Stimulated activated CD4-positive, alpha-beta T cell treated with anti-CD3 and anti-CD28 coated beads, Interleukin-1b, Interleukin-23, amount 100 ng/mL, for 4 hours (primary cell): ENCODE results near the gene RARB.

ENCODE experiments used
- DNase-seq, 2 donors: peaks; one replicate each; pipeline ENCODE4 v3.0.0-alpha.2; 2020; ENCODE audit warnings: low read depth in 2 of 2

RARB gene

GRCh38 chr3:25421747-25422146, 6.3 kb upstream of the RARB start:
- DNase-seq, result no peak

GRCh38 chr3:25423780-25424588, 4.1 kb upstream of the RARB start:
- DNase-seq, result no peak

DNA sequence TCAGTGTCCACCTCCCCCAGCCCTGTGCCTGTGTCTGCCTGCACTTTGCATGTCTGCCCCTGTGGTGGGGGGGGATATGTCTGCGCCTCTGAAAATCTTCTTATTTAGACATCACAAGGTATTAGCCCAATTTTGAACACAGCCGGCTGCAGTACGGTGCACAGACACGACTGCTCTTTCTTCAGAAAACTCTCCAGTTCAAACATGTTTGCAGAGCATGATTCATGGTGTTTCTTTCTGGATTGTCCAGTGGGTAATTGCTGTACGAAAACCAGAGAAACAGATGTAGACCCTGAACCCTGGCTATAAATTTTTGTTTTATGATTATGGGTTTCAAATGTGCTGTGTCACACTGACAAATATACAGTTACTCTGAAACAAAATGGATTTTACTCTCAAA, 3.4 kb upstream of the RARB start:
- DNase-seq, result no peak

DNA sequence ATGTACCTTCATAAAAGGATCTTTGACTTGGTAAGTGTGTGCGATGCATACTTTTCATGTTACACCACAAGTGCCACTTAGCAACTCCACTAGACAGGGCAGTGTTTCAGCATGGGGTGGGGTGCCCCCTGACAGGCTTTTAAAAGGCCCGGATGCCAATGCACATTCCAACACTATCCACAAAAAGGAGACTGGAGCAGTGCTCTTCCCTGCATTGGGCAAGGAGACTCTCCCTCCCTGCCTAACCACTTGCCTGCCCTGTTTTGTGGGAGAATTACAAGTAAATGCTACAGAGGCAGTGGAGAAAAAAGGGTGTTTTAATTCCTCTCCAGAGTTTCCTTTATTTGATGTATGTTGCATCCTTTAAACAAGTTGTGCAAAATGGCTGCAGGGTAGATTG, 1.7 kb upstream of the RARB start:
- DNase-seq, result no peak

- no peak for DNase-seq
Observed at GRCh38 chr3:25427155-25427554, 908 bp upstream of the RARB start.

DNA sequence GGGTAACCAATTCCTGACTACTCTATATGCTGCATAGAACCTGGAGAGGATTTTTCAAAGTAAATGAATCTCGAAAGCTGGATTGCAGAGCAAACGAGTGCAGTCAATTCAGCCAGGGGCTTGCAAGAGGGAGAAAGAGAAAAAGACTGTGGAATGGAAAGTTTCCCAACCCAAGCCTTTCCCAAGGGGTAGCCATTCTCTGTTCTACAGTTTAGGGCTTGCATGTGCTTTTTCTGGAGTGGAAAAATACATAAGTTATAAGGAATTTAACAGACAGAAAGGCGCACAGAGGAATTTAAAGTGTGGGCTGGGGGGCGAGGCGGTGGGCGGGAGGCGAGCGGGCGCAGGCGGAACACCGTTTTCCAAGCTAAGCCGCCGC, 511 bp upstream of the RARB start:
- DNase-seq, result no peak

DNA sequence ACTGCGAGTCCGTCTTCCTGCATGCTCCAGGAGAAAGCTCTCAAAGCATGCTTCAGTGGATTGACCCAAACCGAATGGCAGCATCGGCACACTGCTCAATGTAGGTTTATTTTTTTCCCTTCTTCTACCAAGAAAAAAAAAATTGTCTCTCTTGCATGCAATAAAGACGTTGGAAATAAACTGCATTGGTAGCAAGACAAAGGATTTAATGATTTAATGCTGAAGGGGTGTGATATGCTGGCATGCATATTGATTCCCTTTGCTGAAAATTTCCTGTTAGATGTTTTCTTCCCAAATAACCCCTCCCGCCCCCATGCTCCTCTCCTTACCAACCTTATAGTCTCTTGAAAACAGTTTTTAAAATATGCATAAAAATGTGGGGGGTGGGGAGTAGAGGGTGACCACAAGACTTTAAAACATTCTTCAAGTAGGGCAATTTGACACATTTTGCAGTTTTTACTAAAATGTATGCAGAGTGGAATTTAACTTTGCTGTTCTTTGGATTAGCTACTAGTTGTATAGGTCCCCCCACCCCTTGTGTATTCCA, 799 bp downstream of the RARB start:
- DNase-seq, result no peak

DNA sequence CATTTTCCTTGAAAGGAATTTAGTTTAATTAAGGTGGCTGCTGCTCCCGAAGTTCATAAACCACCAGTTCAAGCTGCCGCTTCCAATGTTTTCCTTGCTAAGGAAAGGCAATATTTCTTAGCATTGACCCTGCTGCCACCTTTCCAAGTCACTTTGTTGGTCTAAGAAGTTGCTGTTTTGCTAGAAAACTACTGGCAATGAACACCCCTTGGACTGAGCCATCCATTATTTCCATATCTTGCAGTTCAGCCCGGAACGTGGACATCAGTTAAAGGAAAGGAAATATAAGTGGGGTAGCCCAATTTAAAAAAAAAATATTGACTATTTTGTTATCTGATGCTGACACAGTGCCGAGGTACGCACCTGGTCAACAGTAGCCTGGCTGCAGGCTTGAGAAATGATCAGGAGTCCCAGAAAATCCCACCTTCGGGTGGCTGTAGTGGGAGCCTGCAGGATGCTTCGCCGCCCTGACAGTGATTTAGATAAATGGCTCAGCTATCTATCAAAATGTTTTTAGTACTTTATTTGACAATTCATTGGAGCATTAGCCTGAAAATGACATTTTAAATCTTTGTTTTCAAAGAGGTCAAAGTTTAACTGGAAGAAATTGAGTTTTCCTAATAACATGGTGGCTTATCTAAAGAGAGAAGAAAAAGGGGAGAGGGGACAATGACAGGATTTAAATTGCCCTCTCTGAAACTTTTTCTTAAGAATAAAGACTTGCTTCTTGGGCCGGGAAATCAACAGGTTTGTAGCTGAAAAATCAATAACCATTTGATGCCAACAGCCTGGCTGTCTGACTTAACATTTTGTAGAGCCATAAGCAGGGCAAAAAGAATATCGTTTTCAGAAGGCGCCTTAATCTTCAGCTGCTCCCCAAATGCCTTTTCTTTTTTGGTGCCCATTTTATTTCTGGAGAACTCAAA, 1.6 kb downstream of the RARB start:
- no peak for DNase-seq

- no peak for DNase-seq
Observed at GRCh38 chr3:25430287-25430934, 2.3 kb downstream of the RARB start.

- DNase-seq, result no peak
Observed at GRCh38 chr3:25430935-25431770, 3.1 kb downstream of the RARB start.

DNA sequence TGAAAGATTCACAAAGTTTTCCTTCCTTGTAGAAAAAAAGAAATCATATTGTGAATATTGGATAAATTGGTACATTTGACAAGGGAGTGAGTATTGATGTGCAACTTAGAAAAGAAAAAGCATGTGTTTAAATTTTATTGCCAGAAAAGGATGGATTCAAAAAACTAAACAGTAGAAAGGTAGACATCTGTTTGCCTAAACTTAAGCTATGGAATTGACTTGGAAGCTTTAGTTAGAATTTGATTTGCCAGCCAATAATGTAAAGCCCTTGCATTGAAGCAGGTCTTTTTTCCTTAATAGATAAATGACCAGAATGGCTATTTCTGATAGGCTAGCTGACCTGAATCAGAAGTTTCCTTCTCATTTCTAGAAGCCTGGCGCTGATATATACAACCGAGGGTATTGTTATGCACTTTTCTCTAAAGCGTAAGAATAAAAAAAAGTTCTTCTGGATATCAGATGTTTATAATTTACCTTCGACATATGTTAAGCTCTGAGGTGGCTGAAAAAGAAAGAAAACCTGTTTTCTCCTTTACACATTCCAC, 4.2 kb downstream of the RARB start:
- DNase-seq, result no peak

DNA sequence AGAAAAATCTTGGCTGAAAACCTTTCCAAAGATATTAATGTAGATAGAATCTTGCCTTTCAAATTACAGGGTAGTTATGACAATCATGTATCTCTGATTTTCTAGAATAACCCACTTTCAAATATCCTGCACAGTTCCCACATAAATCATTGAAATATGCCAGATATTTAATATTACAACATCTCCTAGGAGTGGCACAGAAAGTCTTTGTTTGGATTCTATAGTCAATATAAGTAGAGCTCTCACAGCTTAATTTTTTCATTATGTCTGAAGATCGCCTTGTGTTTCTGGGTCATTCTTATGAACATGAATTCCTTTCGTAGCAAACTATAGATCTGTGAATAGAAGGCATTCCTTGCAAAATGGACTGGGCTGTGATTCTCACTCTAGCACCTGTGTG, 5.0 kb downstream of the RARB start:
- DNase-seq, result no peak

GRCh38 chr3:25433868-25434267, 5.8 kb downstream of the RARB start:
- DNase-seq, result no peak

GRCh38 chr3:25437953-25438352, 9.9 kb downstream of the RARB start:
- DNase-seq, result no peak

DNA sequence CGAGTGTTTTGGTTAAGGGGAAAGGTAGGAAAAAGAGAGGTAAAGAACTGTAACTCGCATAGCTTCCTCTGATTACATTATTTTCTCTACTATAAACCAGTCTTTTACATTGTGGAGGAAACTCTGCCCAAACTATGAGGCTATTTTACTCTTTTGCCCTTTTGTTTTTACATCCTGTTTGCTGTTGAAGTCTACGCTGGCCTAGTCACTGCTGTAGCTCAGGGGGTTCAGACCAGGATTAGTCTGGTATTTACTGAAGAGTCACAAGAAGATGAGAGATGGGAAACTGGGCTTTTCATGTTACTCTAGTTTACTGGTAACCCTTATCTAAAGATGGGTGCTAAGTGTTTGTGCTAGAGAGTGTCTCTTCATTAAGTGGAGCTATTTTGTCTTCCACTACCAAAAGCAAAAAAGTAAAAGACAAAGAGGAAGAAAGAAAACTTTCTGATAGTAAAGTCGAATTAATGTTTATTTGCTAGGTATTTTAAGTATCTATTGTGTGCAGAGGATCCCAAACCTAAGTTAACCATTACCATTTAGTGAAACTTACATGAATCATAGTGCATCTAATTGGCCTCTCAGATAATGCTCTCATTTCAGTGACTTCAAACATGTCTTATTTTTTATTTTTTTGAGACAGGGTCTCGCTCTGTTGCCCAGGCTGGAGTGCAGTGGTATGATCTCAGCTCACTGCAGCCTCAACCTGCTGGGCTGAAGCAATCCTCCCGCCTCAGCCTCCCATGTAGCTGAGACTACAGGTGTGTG, 10.9 kb downstream of the RARB start:
- DNase-seq, result no peak

- DNase-seq, result peak in 1 of 2 donors; percentile 8
Observed at GRCh38 chr3:25441234-25441856, 13.3 kb downstream of the RARB start.

GRCh38 chr3:25442486-25442885, 14.4 kb downstream of the RARB start:
- DNase-seq, result no peak

GRCh38 chr3:25444273-25444672, 16.2 kb downstream of the RARB start:
- no peak for DNase-seq

DNA sequence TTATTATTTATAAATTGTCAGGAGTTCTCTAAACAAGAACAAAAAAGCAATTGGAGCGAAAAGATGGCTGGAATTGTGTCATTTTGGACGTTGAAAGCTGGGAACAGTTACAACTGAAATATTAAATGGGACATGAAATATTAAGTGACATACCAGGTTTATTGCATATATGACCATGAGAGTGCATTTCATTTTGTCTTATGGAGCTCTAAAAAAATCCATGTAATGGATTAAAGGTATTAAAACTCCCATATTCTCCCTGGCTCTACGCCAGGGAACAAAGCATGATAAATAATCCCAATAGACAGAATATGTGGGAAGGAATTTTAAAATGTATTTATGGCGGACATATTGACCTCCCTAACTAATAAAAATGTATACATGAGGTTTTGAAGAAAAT, 17.7 kb downstream of the RARB start:
- DNase-seq, result no peak

GRCh38 chr3:25447285-25447684, 19.2 kb downstream of the RARB start:
- no peak for DNase-seq
